ENCODE results near the gene PPP1R14C.

Gene PPP1R14C

DNA sequence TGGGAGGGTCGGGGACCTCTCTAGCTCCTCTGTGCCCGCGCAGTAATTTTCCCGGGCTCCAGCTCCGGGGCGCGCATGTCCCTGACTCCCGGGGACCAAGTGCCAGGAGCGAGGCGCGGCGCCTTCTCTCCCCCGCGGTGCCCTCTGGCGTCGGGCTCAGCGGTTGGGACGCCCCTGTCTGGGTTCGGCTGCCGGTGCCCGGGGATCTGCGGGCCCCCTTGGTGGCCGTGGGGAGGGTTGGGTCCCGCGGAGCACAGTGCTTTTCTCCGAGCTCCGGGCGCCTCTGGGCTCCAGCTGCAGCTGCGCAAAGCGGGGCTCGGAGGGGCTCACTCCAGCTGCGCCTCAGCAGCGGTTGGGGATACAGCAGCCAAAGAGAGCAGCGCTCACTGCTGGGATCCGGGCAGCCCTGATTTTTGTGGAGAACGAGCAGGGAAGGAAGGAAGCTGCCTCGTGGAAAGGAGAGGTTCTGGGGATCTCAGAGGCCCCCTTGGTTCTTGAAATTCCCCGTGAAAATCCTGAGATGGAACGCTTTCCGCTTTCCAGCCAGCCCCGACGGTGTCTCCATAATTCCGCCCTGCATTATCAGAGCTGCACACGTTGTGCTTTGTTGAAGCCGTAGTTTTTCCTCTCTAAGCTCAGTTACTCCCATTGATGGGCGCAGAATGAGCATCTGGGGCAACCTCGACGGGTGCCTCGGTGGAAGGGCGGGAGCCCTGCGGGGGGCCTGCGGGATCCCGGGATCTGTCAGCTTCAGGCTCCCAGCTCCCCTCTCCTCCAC is 861 bp downstream of the PPP1R14C start:
- TF ChIP-seq FOXM1 (IDR thresholded peaks at IDR 0.05; ENCODE audit: borderline replicate concordance, low read depth): no peak
- 0 out of 2 replicates have a peak, but pooled peaks have one; percentile 79 for TF ChIP-seq ZBTB7A (IDR thresholded peaks at IDR 0.05; ENCODE audit: low read depth)

DNA sequence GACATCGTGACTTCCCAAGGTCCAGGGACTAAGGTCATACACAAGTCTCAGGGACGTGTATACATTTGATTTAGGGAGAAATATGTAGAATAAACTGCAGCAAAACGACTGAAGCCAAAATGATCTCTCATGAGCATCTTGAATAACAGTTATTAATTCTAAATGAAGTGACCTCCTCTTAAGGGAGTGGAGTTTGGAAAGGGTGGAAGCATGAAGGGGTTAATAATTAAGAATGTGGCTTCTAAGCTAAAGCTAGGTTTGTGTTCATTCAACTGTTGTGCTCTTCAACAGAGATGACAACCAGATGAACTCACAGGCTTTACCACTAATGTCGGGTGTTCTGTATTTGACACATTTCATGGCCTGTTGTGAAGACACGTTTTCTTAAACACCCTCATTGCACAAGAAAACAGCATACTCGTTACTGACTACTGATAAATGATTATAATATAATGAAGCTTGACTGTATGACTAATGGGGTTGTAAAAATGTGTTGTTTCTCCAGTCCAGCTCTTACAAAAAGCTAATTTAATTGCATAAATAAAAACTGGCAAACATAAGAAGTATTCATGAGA is 1.5 kb downstream of the PPP1R14C start:
- no peak for TF ChIP-seq EP300 (IDR thresholded peaks at IDR 0.05; ENCODE audit: borderline replicate concordance)
- TF ChIP-seq, protein P1, sequence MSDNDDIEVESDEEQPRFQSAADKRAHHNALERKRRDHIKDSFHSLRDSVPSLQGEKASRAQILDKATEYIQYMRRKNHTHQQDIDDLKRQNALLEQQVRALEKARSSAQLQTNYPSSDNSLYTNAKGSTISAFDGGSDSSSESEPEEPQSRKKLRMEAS (IDR thresholded peaks at IDR 0.05): no peak
- no peak for TF ChIP-seq TCF12 (IDR thresholded peaks at IDR 0.05; ENCODE audit: low read depth)
- TF ChIP-seq CEBPB (IDR thresholded peaks at IDR 0.05): no peak
- TF ChIP-seq YY1 (IDR thresholded peaks at IDR 0.05; ENCODE audit: low read depth): no peak
- TF ChIP-seq EGR1 (IDR thresholded peaks at IDR 0.05): no peak
- TF ChIP-seq ZBTB7A (IDR thresholded peaks at IDR 0.05; ENCODE audit: low read depth): no peak
- TF ChIP-seq, protein P2, sequence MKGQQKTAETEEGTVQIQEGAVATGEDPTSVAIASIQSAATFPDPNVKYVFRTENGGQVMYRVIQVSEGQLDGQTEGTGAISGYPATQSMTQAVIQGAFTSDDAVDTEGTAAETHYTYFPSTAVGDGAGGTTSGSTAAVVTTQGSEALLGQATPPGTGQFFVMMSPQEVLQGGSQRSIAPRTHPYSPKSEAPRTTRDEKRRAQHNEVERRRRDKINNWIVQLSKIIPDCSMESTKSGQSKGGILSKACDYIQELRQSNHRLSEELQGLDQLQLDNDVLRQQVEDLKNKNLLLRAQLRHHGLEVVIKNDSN (IDR thresholded peaks at IDR 0.05): no peak
- no peak for TF ChIP-seq TAF1 (IDR thresholded peaks at IDR 0.05; ENCODE audit: low read depth)
- TF ChIP-seq CREB1 (IDR thresholded peaks at IDR 0.05; ENCODE audit: low read depth): no peak
- TF ChIP-seq, protein P3, sequence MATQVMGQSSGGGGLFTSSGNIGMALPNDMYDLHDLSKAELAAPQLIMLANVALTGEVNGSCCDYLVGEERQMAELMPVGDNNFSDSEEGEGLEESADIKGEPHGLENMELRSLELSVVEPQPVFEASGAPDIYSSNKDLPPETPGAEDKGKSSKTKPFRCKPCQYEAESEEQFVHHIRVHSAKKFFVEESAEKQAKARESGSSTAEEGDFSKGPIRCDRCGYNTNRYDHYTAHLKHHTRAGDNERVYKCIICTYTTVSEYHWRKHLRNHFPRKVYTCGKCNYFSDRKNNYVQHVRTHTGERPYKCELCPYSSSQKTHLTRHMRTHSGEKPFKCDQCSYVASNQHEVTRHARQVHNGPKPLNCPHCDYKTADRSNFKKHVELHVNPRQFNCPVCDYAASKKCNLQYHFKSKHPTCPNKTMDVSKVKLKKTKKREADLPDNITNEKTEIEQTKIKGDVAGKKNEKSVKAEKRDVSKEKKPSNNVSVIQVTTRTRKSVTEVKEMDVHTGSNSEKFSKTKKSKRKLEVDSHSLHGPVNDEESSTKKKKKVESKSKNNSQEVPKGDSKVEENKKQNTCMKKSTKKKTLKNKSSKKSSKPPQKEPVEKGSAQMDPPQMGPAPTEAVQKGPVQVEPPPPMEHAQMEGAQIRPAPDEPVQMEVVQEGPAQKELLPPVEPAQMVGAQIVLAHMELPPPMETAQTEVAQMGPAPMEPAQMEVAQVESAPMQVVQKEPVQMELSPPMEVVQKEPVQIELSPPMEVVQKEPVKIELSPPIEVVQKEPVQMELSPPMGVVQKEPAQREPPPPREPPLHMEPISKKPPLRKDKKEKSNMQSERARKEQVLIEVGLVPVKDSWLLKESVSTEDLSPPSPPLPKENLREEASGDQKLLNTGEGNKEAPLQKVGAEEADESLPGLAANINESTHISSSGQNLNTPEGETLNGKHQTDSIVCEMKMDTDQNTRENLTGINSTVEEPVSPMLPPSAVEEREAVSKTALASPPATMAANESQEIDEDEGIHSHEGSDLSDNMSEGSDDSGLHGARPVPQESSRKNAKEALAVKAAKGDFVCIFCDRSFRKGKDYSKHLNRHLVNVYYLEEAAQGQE (IDR thresholded peaks at IDR 0.05; ENCODE audit: low read depth): no peak
- TF ChIP-seq TEAD4 (IDR thresholded peaks at IDR 0.05): no peak
- no peak for TF ChIP-seq FOXM1 (IDR thresholded peaks at IDR 0.05; ENCODE audit: borderline replicate concordance, low read depth)
- no peak for TF ChIP-seq RAD21 (IDR thresholded peaks at IDR 0.05; ENCODE audit: low read depth)
- no peak for TF ChIP-seq NFIC (IDR thresholded peaks at IDR 0.05)

DNA sequence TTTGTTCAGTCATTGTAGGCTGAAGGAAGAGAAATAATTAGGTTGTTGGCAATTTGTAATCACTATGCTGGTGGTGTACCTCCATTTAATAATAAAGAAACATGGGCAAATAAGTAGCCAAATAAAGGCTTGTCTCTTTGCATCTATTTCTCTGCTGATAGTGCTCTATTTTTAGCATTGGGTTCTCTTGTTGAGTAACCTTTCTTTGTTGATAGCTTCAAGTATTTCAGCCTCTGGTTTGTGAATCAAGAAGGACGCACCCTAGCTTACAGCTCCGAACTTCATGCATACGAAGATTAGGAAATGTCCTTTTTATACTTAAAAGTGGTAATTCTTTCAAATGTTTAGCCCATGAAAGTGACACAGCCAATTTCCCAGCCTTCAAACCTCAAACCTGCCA is 2.6 kb downstream of the PPP1R14C start:
- TF ChIP-seq TCF12 (IDR thresholded peaks at IDR 0.05; ENCODE audit: low read depth): no peak
- no peak for TF ChIP-seq EP300 (IDR thresholded peaks at IDR 0.05; ENCODE audit: borderline replicate concordance)
- TF ChIP-seq YY1 (IDR thresholded peaks at IDR 0.05; ENCODE audit: low read depth): no peak
- no peak for TF ChIP-seq CREB1 (IDR thresholded peaks at IDR 0.05; ENCODE audit: low read depth)
- TF ChIP-seq EGR1 (IDR thresholded peaks at IDR 0.05): no peak
- no peak for TF ChIP-seq FOXM1 (IDR thresholded peaks at IDR 0.05; ENCODE audit: borderline replicate concordance, low read depth)
- TF ChIP-seq CEBPB (IDR thresholded peaks at IDR 0.05): no peak
- TF ChIP-seq NFIC (IDR thresholded peaks at IDR 0.05): no peak
- TF ChIP-seq, protein P3 (IDR thresholded peaks at IDR 0.05; ENCODE audit: low read depth): no peak
- TF ChIP-seq RAD21 (IDR thresholded peaks at IDR 0.05; ENCODE audit: low read depth): no peak
- TF ChIP-seq TAF1 (IDR thresholded peaks at IDR 0.05; ENCODE audit: low read depth): no peak
- TF ChIP-seq, protein P1 (IDR thresholded peaks at IDR 0.05): no peak
- TF ChIP-seq ZBTB7A (IDR thresholded peaks at IDR 0.05; ENCODE audit: low read depth): no peak
- TF ChIP-seq TEAD4 (IDR thresholded peaks at IDR 0.05): no peak
- TF ChIP-seq, protein P2 (IDR thresholded peaks at IDR 0.05): no peak

DNA sequence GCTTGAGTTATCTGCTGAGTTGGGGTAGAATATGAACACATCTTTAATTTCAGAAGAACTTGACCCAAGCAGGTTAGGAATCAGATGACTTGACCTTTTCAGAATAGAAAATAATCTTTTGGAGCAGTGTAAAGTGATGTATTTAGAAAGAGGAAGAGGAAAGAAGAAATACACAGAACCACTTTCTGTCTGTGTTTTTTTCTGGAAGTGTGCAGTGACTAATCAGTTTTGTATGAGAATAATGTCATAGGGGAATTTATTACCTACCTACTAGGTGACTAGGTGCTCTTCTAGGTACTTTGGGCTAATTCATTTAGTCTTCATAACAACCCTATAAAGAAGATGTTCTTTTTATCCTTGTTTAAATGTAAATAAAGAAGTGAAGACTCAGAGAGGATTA is 3.0 kb downstream of the PPP1R14C start:
- peak; percentile 66 for TF ChIP-seq TEAD4 (IDR thresholded peaks at IDR 0.05)
- TF ChIP-seq, protein P2 (IDR thresholded peaks at IDR 0.05): no peak

DNA sequence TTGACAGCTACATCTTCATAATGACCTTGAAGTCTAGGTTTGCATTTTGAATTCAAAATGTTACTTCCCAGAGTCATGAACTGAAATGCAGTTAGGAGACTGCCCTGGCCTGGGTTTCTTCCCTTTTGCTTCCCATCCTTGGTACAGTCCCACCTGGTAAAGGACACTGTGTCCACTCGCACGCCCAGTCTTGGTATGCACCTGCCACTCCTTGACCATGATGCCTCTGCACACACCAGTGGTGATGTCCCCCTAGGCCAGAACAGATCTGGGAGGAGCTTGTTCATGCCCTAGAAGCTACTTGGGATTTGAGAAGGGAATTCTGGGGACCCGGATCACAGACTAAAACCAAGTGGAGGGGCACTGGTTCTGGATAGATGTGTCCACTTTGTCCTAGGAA is 3.6 kb downstream of the PPP1R14C start:
- TF ChIP-seq TEAD4 (IDR thresholded peaks at IDR 0.05): no peak
- no peak for TF ChIP-seq NFIC (IDR thresholded peaks at IDR 0.05)
- TF ChIP-seq CREB1 (IDR thresholded peaks at IDR 0.05; ENCODE audit: low read depth): no peak
- TF ChIP-seq, protein P2 (IDR thresholded peaks at IDR 0.05): no peak
- no peak for TF ChIP-seq ZBTB7A (IDR thresholded peaks at IDR 0.05; ENCODE audit: low read depth)
- TF ChIP-seq TAF1 (IDR thresholded peaks at IDR 0.05; ENCODE audit: low read depth): no peak
- TF ChIP-seq, protein P3 (IDR thresholded peaks at IDR 0.05; ENCODE audit: low read depth): no peak
- TF ChIP-seq FOXM1 (IDR thresholded peaks at IDR 0.05; ENCODE audit: borderline replicate concordance, low read depth): no peak
- TF ChIP-seq YY1 (IDR thresholded peaks at IDR 0.05; ENCODE audit: low read depth): no peak
- no peak for TF ChIP-seq EP300 (IDR thresholded peaks at IDR 0.05; ENCODE audit: borderline replicate concordance)
- no peak for TF ChIP-seq CEBPB (IDR thresholded peaks at IDR 0.05)

Measured in Ishikawa (cell line).